Adrenal gland (tissue), 5 donors: ENCODE measurements around the gene ACKR2.

Source experiments
- POLR2A ChIP-seq, 2 donors: fragments of 450-650 bp; IDR thresholded peaks; one replicate each; pipeline ENCODE4 v1.6.1; 2017; ENCODE audit warnings: antibody characterized with exemption in 2 of 2, mild to moderate bottlenecking in 2 of 2, moderate library complexity in 1 of 2
- TF ChIP-seq, protein P1 (sequence below), 6 experiments: fragments of 450-650 bp in 4 of 6; fragments of 200-600 bp in 2 of 6; sonication (generic) in 1 of 6; IDR thresholded peaks; 1 replicate in 5 of 6; 2 replicates in 1 of 6; pipeline versions ENCODE4 v1.5.1 to v1.8.0; 2016 to 2021; ENCODE audit warnings: antibody characterized with exemption in 6 of 6, mild to moderate bottlenecking in 2 of 6, moderate library complexity in 1 of 6
- donor health status: DM: no; HTN: no; CAD: no.

DNA sequence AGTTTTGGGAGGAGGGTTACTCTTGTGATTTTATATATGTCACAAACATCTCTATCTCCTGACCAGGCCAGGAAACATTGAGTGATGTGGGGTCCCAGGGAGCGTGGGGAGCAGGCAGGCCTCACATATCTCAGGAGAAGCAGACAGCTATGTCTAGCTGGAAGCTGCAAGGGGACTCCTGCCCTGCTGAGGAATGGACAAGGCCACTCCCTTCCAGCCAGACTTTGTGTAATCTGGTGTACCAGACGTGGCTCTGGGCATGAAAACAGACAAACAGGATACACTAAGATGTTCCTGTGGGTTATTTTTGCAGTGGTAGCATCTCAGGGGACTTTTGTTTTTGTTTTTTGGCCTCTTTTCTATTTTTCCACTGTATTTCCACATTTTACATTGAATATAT, 43.2 kb downstream of the ACKR2 start:
- TF ChIP-seq, protein P1, sequence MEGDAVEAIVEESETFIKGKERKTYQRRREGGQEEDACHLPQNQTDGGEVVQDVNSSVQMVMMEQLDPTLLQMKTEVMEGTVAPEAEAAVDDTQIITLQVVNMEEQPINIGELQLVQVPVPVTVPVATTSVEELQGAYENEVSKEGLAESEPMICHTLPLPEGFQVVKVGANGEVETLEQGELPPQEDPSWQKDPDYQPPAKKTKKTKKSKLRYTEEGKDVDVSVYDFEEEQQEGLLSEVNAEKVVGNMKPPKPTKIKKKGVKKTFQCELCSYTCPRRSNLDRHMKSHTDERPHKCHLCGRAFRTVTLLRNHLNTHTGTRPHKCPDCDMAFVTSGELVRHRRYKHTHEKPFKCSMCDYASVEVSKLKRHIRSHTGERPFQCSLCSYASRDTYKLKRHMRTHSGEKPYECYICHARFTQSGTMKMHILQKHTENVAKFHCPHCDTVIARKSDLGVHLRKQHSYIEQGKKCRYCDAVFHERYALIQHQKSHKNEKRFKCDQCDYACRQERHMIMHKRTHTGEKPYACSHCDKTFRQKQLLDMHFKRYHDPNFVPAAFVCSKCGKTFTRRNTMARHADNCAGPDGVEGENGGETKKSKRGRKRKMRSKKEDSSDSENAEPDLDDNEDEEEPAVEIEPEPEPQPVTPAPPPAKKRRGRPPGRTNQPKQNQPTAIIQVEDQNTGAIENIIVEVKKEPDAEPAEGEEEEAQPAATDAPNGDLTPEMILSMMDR (IDR thresholded peaks at IDR 0.05), result no peak
- TF ChIP-seq POLR2A (IDR thresholded peaks at IDR 0.05), result no peak
